Measurements from ENCODE around the gene MACF1.
A peak's percentile ranks its signal among the peaks of the same experiment; 100 is the strongest.
"Not testable (repeated sequence)": the region's sequence is repeated elsewhere in the genome, so short reads cannot be mapped to it uniquely, and the experiment has no call there.

Gene MACF1

DNA sequence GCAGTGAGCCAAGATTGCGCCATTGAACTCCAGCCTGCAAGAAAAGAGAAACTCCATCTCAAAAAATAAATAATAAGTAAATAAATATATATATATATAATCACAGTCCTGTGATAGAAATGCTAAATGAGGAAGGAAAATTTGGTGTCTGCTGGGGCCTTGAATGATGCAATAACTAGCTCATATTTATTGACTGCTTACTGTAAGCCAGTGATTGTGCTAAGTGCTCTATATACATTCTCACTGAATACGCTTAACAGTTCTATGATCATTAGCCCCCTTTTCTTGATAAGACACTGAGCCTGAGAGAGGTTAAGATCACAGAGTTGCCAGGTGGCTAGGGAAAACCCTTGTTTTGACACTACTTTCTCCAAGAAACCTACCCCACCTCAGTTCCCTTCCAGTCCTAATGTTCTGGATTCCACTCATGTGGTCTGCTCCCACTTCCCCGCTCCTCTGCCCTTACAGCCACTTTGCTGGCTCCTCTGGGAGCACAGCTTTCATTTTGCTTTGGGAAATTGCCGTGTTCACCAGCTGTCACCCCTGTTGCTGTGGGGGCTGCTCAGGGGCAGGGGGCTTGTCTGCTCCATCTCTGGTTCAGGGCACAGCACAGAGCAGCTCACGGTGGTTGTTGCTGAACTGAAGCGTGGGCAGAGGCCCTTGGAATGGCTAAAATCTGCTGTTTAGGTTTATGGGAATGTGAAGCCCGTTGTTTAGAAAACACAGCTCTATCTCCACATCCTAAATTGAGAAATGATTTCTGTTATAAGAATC lies 284.5 kb downstream of the MACF1 start:
- DNase-seq: no peak

DNA sequence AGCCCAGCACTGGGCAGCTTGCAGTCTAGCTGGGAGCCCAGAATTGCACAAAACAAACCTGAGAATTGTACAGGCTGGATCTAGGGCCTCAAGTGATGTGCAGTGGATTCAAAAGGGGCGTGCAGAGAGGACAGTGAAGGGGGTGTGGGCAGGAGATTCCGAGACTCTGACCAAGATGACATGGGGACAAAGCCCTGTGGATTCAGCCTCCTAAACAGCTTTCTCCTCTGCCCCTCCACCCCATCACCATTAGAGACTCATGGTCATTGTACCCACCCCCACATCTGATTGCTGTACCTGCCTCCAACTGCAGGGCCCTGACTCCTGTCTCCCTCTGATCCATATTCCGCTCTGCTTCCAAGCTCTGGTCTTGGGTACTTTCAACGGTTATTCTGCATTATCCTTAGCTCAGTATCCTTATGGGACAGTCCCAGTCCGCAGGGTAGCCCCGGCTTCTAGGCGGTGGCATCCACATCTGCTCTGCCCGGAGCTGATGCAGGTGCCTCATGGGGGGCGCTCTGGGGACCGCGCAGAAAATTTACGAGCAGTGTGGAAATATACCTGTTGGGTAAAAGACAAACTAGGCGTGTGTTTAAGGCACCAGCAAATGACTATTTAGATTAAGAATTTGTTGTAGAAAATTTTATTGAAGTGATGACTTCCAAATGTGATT lies 285.2 kb downstream of the MACF1 start:
- no peak for DNase-seq

DNA sequence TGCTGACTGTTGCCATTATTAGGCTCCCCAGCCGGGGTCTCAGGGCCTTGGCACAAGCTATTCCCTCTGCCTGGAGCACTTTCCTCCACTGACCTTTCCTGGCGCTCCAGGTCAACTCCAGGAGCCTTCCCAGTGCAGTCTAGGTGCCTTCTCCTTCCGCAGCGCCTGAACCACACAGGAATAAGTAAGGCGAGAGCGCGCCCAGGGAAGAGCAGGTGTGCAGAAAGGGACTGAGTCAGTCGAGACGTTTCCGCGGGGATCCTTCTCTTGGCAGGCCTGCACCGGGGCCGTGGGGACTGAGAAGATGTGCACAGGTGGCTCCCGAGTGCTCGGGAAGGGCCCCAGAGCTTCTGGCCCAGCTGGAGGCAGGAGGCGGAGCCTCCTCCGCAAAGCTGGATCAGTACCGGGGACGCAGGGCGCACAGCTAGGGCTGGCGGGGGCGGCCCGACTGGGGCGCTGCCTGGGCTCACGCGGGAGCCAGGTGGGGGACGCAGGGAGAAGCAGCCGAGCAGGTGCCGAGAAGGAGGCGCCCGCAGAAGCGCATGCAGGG lies 286.2 kb downstream of the MACF1 start:
- peak in 11 of 58 donors; percentile 16 to 63 (median 23) for DNase-seq

GRCh38 chr1:39491146-39491921 lies 286.8 kb downstream of the MACF1 start, which contains the start of gene BMP8A:
BMP8A (plus strand) TSS chr1:39491636; CDS start chr1:39491992, 356 bp downstream.
- DNase-seq: peak in 7 of 58 donors; percentile 20 to 49 (median 30)

- DNase-seq: not testable (repeated sequence)
Measured at GRCh38 chr1:39492118-39493042, 287.9 kb downstream of the MACF1 start.

- DNase-seq: peak in 4 of 58 donors; percentile 10 to 26 (median 14)
Measured at GRCh38 chr1:39493043-39493810, 288.7 kb downstream of the MACF1 start.

GRCh38 chr1:39494671-39495410 lies 290.3 kb downstream of the MACF1 start:
- peak in 14 of 58 donors; percentile 11 to 56 (median 28) for DNase-seq

GRCh38 chr1:39496520-39496919 lies 292.0 kb downstream of the MACF1 start:
- DNase-seq: not testable (repeated sequence)

- no peak for DNase-seq
Measured at GRCh38 chr1:39497585-39497984, 293.1 kb downstream of the MACF1 start.

DNA sequence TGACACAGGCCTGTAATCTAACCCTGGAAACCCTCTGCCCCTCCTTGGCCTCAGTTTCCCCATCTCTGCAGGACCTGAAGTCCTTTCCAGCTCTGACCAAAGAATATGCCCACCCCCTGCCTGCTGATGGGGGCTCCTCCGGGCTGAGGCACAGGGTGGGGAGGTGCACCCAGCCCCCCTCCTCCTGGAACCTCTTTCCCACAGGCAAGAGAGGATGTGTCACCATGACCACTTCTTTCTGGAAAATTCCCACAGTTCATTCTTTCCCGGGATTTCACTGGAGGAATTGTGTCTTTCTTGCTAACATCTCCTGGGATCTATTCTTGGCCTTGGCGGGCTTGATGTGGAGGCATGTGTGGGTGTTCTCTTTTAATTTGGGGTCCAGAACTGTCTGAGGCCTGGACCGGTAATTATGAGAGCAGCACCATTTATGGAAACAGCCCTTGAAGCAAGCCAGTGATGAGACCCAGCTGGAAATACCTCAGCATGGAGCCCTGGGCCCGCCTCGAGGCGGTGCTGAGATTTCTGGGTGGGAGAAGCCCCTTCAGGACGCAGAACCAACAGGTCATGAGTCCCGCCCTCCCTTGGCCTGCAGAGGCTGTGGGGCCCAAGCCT lies 293.7 kb downstream of the MACF1 start:
- DNase-seq: not testable (repeated sequence)

DNA sequence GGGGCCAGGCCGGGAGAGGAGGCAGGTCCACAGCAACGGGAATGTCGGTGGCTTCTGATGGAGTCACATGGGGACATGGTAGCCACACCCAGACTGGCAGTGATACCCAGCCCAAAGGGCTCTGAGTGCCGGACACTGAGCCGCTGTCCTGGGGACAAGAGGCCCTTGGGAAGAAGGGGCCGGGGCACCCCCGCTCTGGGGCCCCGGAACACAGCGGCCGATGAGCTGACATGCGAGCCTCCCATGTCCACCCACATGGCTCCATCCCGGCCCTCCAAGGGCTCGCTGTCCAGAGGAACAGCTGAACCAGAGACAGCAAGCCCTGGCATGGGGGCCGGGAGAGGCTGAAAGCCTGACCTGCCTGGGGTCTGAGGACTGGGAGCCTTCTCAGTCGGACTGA lies 294.3 kb downstream of the MACF1 start:
- DNase-seq: not testable (repeated sequence)

DNA sequence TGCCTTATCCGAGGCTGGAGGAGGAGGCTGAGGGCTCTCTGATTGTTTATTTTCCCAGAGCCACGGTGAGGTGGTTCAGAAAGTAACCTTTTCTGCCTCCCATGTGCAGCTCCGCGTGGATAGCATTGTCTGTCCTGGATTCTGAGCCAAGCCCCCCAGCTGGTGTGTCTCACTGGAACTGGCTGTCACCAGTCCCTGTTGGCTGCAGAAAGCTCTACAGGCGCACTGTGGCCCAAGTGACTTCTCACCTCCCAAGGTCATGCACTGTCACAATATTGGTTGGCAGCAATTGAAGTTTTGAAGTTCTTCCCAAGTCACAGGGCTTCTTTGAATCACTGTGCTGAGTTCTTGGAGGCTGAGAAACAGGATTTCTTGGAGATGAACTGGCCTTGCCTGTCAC lies 295.2 kb downstream of the MACF1 start:
- no peak for DNase-seq

GRCh38 chr1:39500862-39501389 lies 296.4 kb downstream of the MACF1 start:
- DNase-seq: no peak

- peak in 1 of 58 donors; percentile 8 for DNase-seq
Measured at GRCh38 chr1:39501666-39502065, 297.2 kb downstream of the MACF1 start.

DNA sequence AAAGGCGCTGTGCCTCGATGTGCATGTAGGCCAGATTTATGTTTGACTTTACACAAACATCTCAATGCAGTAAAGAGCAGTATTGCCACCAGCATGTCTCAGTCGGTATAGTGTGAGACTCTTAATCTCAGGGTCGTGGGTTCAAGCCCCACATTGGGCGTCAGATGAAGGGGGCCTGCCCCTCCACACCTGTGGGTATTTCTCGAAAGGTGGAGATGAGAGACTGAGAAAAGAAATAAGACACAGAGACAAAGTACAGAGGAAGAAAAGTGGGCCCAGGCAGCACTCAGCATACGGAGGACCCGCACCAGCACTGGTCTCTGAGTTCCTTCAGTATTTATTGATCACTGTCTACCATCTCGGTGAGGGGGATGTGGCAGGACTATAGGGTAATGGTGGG lies 299.9 kb downstream of the MACF1 start:
- not testable (repeated sequence) for DNase-seq

DNA sequence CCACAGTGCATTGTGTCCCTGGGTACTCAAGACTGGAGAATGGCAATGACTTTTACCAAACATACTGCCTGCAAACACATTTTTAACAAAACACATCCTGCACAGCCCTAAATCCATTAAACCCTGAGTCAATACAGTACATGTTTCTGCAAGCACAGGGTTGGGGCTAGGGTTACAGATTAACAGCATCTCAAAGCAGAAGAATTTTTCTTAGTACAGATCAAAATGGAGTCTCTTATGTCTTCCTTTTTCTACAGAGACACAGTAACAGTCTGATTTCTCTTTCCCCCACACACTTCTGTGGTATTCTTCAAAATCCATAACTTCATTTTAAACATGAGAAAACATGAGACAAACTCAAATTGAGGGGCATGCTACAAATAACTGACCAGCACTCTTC lies 300.8 kb downstream of the MACF1 start:
- no peak for DNase-seq

GRCh38 chr1:39507230-39507928 lies 302.9 kb downstream of the MACF1 start:
- DNase-seq: peak in 4 of 58 donors; percentile 13 to 29 (median 20)

Data from anterior cingulate cortex (tissue), 58 donors.